GM23338 (cell line): ENCODE data around the gene FREY1.

ENCODE experiments used
- CREB1 ChIP-seq: fragments of 250-450 bp; sonication (Bioruptor Pico); IDR thresholded peaks from 2 replicates; pipeline ENCODE4 v1.5.0; 2020; ENCODE audit warnings: low read depth, mild to moderate bottlenecking, moderate library complexity
- CTCF ChIP-seq, 2 experiments: fragments of 200-600 bp in 1 of 2; sonication (generic) in 1 of 2; conservative IDR thresholded peaks; 2 replicates each; pipeline versions ENCODE4 v1.5.1 to v1.6.1; 2016 to 2017; ENCODE audit warnings: antibody characterized with exemption in 2 of 2, low read depth in 2 of 2, mild to moderate bottlenecking in 2 of 2, moderate library complexity in 1 of 2
- ETS1 ChIP-seq: IDR thresholded peaks from 2 replicates; pipeline ENCODE4 v1.6.1; 2016; ENCODE audit warnings: antibody characterized with exemption
- EZH2 ChIP-seq: fragments of 200-600 bp; sonication (generic); IDR thresholded peaks from one replicate; pipeline ENCODE4 v1.8.0; 2017; ENCODE audit warnings: antibody characterized with exemption, mild to moderate bottlenecking, low read depth; ENCODE audit not compliant: unreplicated experiment
- EZH2phosphoT487 ChIP-seq: fragments of 200-600 bp; sonication (generic); IDR thresholded peaks from one replicate; pipeline ENCODE4 v1.8.1; 2018; ENCODE audit warnings: antibody characterized with exemption; ENCODE audit not compliant: unreplicated experiment
- JUNB ChIP-seq: IDR thresholded peaks from one replicate; pipeline ENCODE4 v1.6.1; 2016; ENCODE audit warnings: antibody characterized with exemption; ENCODE audit not compliant: unreplicated experiment
- POLR2AphosphoS5 ChIP-seq: IDR thresholded peaks from 2 replicates; pipeline ENCODE4 v1.6.1; 2016; ENCODE audit warnings: antibody characterized with exemption, low read depth
- REST ChIP-seq: IDR thresholded peaks from one replicate; pipeline ENCODE4 v1.6.1; 2018; ENCODE audit warnings: antibody characterized with exemption; ENCODE audit not compliant: unreplicated experiment
- STAT1 ChIP-seq: IDR thresholded peaks from one replicate; pipeline ENCODE4 v1.6.1; 2016; ENCODE audit warnings: antibody characterized with exemption; ENCODE audit not compliant: unreplicated experiment
- ZNF331 ChIP-seq: fragments of 250-450 bp; sonication (Bioruptor Pico); IDR thresholded peaks from 2 replicates; pipeline ENCODE4 v1.5.0; 2020; ENCODE audit warnings: low read depth, mild to moderate bottlenecking, moderate library complexity

GRCh38 chr11:45899448-45900174 is 7.5 kb downstream of the FREY1 start:
- 0 out of 4 replicates have a peak, but pooled peaks of 1 of the 2 experiments have one; percentile 6 for TF ChIP-seq CTCF (conservative IDR thresholded peaks at IDR 0.05; ENCODE audit: low read depth in 2 of 2)
- TF ChIP-seq ETS1, result no peak
- no peak for TF ChIP-seq EZH2
- TF ChIP-seq REST, result peak; percentile 90
- peak; percentile 77 for TF ChIP-seq CREB1 (CRISPR knock-in tag)
- TF ChIP-seq ZNF331, result no peak
- no peak for TF ChIP-seq STAT1
- TF ChIP-seq EZH2phosphoT487, result no peak
- no peak for TF ChIP-seq POLR2AphosphoS5
- TF ChIP-seq JUNB, result no peak
